BJ (cell line): ENCODE results near the gene GALNT13. TPM values are rescaled to one million over a fixed set of nuclear protein-coding genes. Genes with fewer than 3 reads are reported as not detected.

Source experiments
- CTCF ChIA-PET: fragments of 350-600 bp; formaldehyde crosslinking; extraction: SDS; loops from one replicate; lab custom pipeline; 2021; ENCODE audit warnings: antibody characterized with exemption, inconsistent platforms; lab: Yijun Ruan, JAX
- POLR2A ChIA-PET: fragments of 300-600 bp; sonication (Branson Sonifier 250); formaldehyde crosslinking; extraction: SDS; loops from one replicate; lab custom pipeline; 2021; ENCODE audit warnings: antibody characterized with exemption; lab: Charles Lee
- DNase-seq: peaks from one replicate; pipeline ENCODE4 v3.0.0-alpha.2; 2011; ENCODE audit warnings: low read depth
- H3K27me3 ChIP-seq: 2 replicates; pipeline ENCODE4 v1.6.0; 2011; ENCODE audit warnings: low read length; ENCODE audit not compliant: control insufficient read depth, insufficient read depth
- H3K36me3 ChIP-seq: 2 replicates; pipeline ENCODE4 v1.5.1; 2011; ENCODE audit warnings: low read length; ENCODE audit not compliant: control insufficient read depth, insufficient read depth
- H3K4me3 ChIP-seq: 2 replicates; pipeline ENCODE4 v1.5.1; 2011; ENCODE audit warnings: low read depth, mild to moderate bottlenecking, control low read depth, low read length
- polyA minus RNA-seq: library from RNA; depleted of rRNA, polyadenylated mRNA; stranded (reverse); fragments of >200 nt; gene quantifications from 2 replicates; pipeline ENCODE4 v1.2.3, GENCODE V29; 2011; rRNA and poly(A)+ RNA removed
- polyA plus RNA-seq: library from polyadenylated mRNA; depleted of rRNA; stranded (reverse); fragments of >200 nt; gene quantifications from 2 replicates; pipeline ENCODE4 v1.2.3, GENCODE V29; 2011; rRNA removed
- TF ChIP-seq, protein P1 (sequence below): IDR thresholded peaks from 2 replicates; pipeline ENCODE4 v1.5.1; 2011; ENCODE audit warnings: low read depth, mild to moderate bottlenecking, control low read depth, inconsistent platforms, low read length, moderate library complexity; ENCODE audit not compliant: insufficient read depth

Gene GALNT13
- polyA plus RNA-seq (not detected in 2 replicates), polyA minus RNA-seq (not detected in 2 replicates)

- Histone ChIP-seq H3K27me3 (no peaks in the 10 kb centered on the region), H3K36me3 (no peaks in the 10 kb centered on the region), H3K4me3 (no peak within 1 kb of the TSS)
- no peak for DNase-seq
- ChIA-PET CTCF (no interaction called here), POLR2A (no interaction called here)
- TF ChIP-seq, protein P1, sequence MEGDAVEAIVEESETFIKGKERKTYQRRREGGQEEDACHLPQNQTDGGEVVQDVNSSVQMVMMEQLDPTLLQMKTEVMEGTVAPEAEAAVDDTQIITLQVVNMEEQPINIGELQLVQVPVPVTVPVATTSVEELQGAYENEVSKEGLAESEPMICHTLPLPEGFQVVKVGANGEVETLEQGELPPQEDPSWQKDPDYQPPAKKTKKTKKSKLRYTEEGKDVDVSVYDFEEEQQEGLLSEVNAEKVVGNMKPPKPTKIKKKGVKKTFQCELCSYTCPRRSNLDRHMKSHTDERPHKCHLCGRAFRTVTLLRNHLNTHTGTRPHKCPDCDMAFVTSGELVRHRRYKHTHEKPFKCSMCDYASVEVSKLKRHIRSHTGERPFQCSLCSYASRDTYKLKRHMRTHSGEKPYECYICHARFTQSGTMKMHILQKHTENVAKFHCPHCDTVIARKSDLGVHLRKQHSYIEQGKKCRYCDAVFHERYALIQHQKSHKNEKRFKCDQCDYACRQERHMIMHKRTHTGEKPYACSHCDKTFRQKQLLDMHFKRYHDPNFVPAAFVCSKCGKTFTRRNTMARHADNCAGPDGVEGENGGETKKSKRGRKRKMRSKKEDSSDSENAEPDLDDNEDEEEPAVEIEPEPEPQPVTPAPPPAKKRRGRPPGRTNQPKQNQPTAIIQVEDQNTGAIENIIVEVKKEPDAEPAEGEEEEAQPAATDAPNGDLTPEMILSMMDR = no peak
These were observed at the start of gene GALNT13 for GRCh38 chr2:153871231-153872221. Gene GALNT13 (plus strand): TSS chr2:153871922.

- H3K4me3 ChIP-seq = no peak overlapping the region
- no peaks in the 10 kb centered on the region for H3K36me3 ChIP-seq
- H3K27me3 ChIP-seq = no peaks in the 10 kb centered on the region
- DNase-seq = no peak
- POLR2A ChIA-PET = no interaction called here
- CTCF ChIA-PET = no interaction called here
- TF ChIP-seq, protein P1 = no peak
These were observed 47.8 kb upstream of the GALNT13 start for GRCh38 chr2:153823880-153824279.

- H3K36me3 ChIP-seq = no peaks in the 10 kb centered on the region
- TF ChIP-seq, protein P1 = no peak
- H3K27me3 ChIP-seq = no peaks in the 10 kb centered on the region
- POLR2A ChIA-PET = no interaction called here
- CTCF ChIA-PET = no interaction called here
- no peak for DNase-seq
- H3K4me3 ChIP-seq = no peak overlapping the region
These were observed 43.4 kb upstream of the GALNT13 start for GRCh38 chr2:153828335-153828734.

- Histone ChIP-seq H3K36me3 (no peaks in the 10 kb centered on the region), H3K4me3 (no peak overlapping the region), H3K27me3 (no peaks in the 10 kb centered on the region)
- ChIA-PET POLR2A (no interaction called here), CTCF (no interaction called here)
- DNase-seq = no peak
- TF ChIP-seq, protein P1 = no peak
These were observed 37.1 kb upstream of the GALNT13 start for GRCh38 chr2:153834662-153835061.

DNA sequence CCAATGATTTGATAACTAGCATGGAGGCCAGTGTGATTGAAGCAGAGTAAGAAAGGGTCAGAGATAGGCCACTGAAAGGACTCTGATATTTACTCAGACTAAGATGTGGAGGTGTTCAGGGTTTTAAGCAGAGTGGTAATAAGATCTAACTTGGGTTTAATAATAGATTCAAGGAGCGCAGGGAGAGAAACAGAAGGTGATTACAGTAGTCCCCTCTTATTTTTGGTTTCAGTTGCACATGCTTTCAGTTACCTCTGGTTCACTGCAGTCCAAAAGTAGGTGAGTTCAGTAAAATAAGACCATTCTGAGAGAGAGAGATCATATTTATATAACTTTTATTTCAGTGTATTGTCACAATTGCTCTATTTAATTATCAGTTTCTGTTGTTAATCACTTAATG, 13.5 kb upstream of the GALNT13 start:
- no peak overlapping the region for H3K4me3 ChIP-seq
- H3K36me3 ChIP-seq = no peaks in the 10 kb centered on the region
- ChIA-PET CTCF (no interaction called here), POLR2A (no interaction called here)
- no peak for DNase-seq
- TF ChIP-seq, protein P1 = no peak
- no peaks in the 10 kb centered on the region for H3K27me3 ChIP-seq
